Transverse colon (tissue), 3 donors: ENCODE results near the gene TFAP2A.

ENCODE experiments used
- POLR2A ChIP-seq: fragments of 450-650 bp; IDR thresholded peaks from one replicate; pipeline ENCODE4 v1.6.1; 2016; ENCODE audit warnings: antibody characterized with exemption, mild to moderate bottlenecking, moderate library complexity
- TF ChIP-seq, protein P1 (sequence below), 5 experiments: fragments of 200-600 bp in 3 of 5; fragments of 450-650 bp in 2 of 5; sonication (generic) in 3 of 5; IDR thresholded peaks; 1 replicate in 2 of 5; 2 replicates in 3 of 5; pipeline ENCODE4 v1.5.1; 2016 to 2017; ENCODE audit warnings: antibody characterized with exemption in 5 of 5, inconsistent platforms in 3 of 5, mild to moderate bottlenecking in 2 of 5, moderate library complexity in 1 of 5

GRCh38 chr6:10407018-10407673 is 7.7 kb downstream of the TFAP2A start:
- TF ChIP-seq, protein P1, sequence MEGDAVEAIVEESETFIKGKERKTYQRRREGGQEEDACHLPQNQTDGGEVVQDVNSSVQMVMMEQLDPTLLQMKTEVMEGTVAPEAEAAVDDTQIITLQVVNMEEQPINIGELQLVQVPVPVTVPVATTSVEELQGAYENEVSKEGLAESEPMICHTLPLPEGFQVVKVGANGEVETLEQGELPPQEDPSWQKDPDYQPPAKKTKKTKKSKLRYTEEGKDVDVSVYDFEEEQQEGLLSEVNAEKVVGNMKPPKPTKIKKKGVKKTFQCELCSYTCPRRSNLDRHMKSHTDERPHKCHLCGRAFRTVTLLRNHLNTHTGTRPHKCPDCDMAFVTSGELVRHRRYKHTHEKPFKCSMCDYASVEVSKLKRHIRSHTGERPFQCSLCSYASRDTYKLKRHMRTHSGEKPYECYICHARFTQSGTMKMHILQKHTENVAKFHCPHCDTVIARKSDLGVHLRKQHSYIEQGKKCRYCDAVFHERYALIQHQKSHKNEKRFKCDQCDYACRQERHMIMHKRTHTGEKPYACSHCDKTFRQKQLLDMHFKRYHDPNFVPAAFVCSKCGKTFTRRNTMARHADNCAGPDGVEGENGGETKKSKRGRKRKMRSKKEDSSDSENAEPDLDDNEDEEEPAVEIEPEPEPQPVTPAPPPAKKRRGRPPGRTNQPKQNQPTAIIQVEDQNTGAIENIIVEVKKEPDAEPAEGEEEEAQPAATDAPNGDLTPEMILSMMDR (IDR thresholded peaks at IDR 0.05) = no peak
- TF ChIP-seq POLR2A = no peak
